MCF 10A (cell line): ENCODE results near the gene PITHD1. TPM values are rescaled to one million over a fixed set of nuclear protein-coding genes. Genes with fewer than 3 reads are reported as not detected.

Source experiments
- BruUV-seq: library from RNA; stranded (reverse); fragments of 400-500 nt; replicated peaks from 2 replicates; lab custom pipeline; 2021; lab: Mats Ljungman, UMichigan
- CTCF ChIA-PET: fragments of 300-600 bp; sonication (Branson Sonifier 250); formaldehyde crosslinking; extraction: SDS; loops from one replicate; lab custom pipeline; 2021; ENCODE audit warnings: antibody characterized with exemption, inconsistent platforms; lab: Yijun Ruan, JAX
- POLR2A ChIA-PET: fragments of 300-600, 350-650 bp; sonication (Branson Sonifier 250); formaldehyde crosslinking; extraction: SDS; loops from one replicate; lab custom pipeline; 2020; ENCODE audit warnings: antibody characterized with exemption, inconsistent platforms; lab: Yijun Ruan, JAX
- DNase-seq: peaks from one replicate; pipeline ENCODE4 v3.0.0-alpha.2; 2018; ENCODE audit not compliant: unreplicated experiment
- H3K27ac Mint-ChIP-seq: one replicate; pipeline ENCODE4 v1.8.0; 2022; ENCODE audit warnings: mild to moderate bottlenecking, low read depth, mixed read lengths; ENCODE audit not compliant: unreplicated experiment
- H3K27me3 Mint-ChIP-seq: one replicate; pipeline ENCODE4 v1.8.0; 2022; ENCODE audit warnings: mixed read lengths; ENCODE audit not compliant: insufficient read depth, unreplicated experiment
- H3K36me3 Mint-ChIP-seq: one replicate; pipeline ENCODE4 v1.8.0; 2022; ENCODE audit warnings: mild to moderate bottlenecking, moderate library complexity, mixed read lengths; ENCODE audit not compliant: insufficient read depth, unreplicated experiment
- H3K4me1 Mint-ChIP-seq: one replicate; pipeline ENCODE4 v1.8.0; 2022; ENCODE audit warnings: mixed read lengths; ENCODE audit not compliant: insufficient read depth, unreplicated experiment
- H3K4me3 Mint-ChIP-seq: one replicate; pipeline ENCODE4 v1.8.0; 2022; ENCODE audit warnings: mild to moderate bottlenecking, moderate library complexity, mixed read lengths; ENCODE audit not compliant: unreplicated experiment
- H3K9me3 Mint-ChIP-seq: one replicate; pipeline ENCODE4 v1.8.0; 2022; ENCODE audit warnings: mixed read lengths; ENCODE audit not compliant: unreplicated experiment
- intact Hi-C: fragments of 100-400 bp; cut with micrococcal nuclease; formaldehyde crosslinking; loops from 2 replicates; pipeline ENCODE4 v1.14.1; 2022
- total RNA-seq: library from RNA; stranded (reverse); gene quantifications from 2 replicates; pipeline ENCODE4 v1.2.3, GENCODE V29; 2022
- TF ChIP-seq, protein P1 (sequence below): fragments of 200-600 bp; IDR thresholded peaks from one replicate; pipeline ENCODE4 v1.8.0; 2022; ENCODE audit warnings: antibody characterized with exemption, mild to moderate bottlenecking; ENCODE audit not compliant: unreplicated experiment

PITHD1 gene
- total RNA-seq, 1 experiment from 2014 or later, result 37.8 TPM

DNA sequence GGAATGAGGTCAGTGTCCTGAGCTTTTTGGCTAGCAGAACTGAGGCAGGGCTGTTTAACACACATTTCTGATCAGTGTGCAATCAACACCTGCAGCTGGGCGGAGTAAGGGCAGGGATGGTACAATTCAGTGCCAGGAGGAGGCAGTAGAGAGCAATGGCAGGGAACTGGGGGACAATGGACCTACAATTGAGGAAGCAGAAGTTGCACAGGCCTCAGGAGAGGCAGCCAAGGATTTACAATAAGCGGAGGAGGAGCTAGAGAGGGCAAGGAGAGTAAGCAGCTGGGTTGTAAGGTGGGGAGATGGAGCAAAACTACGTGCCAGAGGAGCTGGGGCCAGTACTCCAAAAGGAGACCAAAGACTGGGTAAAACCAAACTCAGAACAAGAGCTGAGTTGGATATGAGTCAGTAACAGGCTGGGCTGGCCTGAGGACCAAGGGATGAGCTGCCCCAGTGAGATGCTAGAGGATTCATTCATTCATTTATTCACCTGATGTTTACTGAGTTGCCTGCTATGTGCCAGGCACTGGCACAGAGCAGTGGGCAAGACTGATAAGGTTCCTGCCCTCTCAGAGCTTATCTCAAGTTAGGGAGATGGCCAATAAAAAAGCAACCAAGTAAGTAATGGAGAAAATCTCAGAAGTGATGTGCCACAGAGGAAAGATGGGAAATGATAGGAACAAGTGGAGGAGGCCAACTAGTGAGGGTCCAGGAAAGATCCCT lies 32.8 kb downstream of the PITHD1 start:
- CTCF ChIA-PET, result interaction anchor here (0.6 to 3.8 kb wide), 28 partner anchors 9 to 232 kb away, joined by 3 to 44 read pairs (median 4); partner anchors contain the start of genes CNR2, FUCA1, GALE and HMGCL
- Mint-ChIP-seq H3K9me3 (no peaks in the 10 kb centered on the region), H3K27ac (peak overlapping the region; percentile 3), H3K36me3 (peaks cover 56% of the 10 kb centered on the region), H3K27me3 (no peaks in the 10 kb centered on the region), H3K4me3 (no peak overlapping the region), H3K4me1 (peaks cover 14% of the 10 kb centered on the region)
- TF ChIP-seq, protein P1, sequence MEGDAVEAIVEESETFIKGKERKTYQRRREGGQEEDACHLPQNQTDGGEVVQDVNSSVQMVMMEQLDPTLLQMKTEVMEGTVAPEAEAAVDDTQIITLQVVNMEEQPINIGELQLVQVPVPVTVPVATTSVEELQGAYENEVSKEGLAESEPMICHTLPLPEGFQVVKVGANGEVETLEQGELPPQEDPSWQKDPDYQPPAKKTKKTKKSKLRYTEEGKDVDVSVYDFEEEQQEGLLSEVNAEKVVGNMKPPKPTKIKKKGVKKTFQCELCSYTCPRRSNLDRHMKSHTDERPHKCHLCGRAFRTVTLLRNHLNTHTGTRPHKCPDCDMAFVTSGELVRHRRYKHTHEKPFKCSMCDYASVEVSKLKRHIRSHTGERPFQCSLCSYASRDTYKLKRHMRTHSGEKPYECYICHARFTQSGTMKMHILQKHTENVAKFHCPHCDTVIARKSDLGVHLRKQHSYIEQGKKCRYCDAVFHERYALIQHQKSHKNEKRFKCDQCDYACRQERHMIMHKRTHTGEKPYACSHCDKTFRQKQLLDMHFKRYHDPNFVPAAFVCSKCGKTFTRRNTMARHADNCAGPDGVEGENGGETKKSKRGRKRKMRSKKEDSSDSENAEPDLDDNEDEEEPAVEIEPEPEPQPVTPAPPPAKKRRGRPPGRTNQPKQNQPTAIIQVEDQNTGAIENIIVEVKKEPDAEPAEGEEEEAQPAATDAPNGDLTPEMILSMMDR, result peak; percentile 38
- peak; percentile 54 for DNase-seq
- POLR2A ChIA-PET, result interaction anchor here (0.6 to 2.9 kb wide), 10 partner anchors 9 to 144 kb away, joined by 3 to 13 read pairs (median 4); partner anchors contain the start of genes GALE and PITHD1
- BruUV-seq, result no TSS peak
- intact Hi-C loops, result no loop called here

DNA sequence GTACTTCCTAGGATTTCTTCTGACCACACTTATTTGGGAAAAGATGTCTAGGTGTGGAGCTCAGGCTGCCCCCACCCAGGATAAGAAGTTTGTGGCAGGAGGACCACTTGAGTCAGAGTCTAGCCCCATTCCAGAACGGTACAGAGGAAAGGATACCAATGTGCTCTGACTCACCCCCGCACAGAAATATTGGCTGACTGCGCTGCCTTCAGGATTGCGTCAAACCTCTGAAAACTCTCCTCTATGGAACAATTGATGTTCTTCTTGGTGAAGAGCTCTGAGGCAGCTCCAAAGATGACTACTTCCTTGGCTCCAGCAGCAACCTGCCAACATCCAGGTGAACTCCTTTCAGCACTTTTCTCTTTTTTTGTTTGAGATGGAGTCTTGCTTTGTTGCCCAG lies 35.8 kb downstream of the PITHD1 start:
- intact Hi-C loops, result no loop called here

DNA sequence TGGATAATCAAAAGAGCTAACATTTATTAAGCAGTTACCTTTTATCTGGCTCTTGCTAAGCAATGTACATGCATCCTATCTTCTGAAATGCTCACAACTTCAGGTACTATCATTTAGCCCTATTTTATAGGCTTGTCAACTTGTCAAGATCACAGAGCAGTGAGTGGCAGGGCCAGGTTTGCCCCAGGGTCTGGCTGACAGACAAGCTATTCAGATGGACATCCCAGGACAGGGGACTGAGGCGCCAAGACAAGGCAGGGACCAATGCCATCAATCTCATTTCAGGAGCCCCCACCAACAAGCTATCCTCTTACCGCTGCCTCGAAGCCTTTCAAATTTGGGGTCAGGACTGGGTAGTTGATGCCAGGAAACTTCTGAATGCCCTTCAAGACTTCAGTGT lies 38.1 kb downstream of the PITHD1 start:
- BruUV-seq, result no TSS peak

More for the DNA sequence above, 35.8 kb downstream of the PITHD1 start:
- peaks cover 74% of the 10 kb centered on the region for H3K36me3 Mint-ChIP-seq
- POLR2A ChIA-PET, result interaction anchor here (0.7 to 1.5 kb wide), 5 partner anchors 8 to 21 kb away, joined by 3 to 15 read pairs (median 4); partner anchors contain the start of gene HMGCL
- no TSS peak for BruUV-seq
- no peak overlapping the region for H3K27ac Mint-ChIP-seq
- no peaks in the 10 kb centered on the region for H3K9me3 Mint-ChIP-seq
- TF ChIP-seq, protein P1, result no peak
- no peak overlapping the region for H3K4me3 Mint-ChIP-seq
- CTCF ChIA-PET, result interaction anchor here (0.6 to 1.1 kb wide), 2 partner anchors 55 to 116 kb away, joined by 3 read pairs; no protein-coding TSS in a partner anchor
- H3K4me1 Mint-ChIP-seq, result peaks cover 14% of the 10 kb centered on the region
- no peaks in the 10 kb centered on the region for H3K27me3 Mint-ChIP-seq
- peak; percentile 66 for DNase-seq

More for the DNA sequence above, 38.1 kb downstream of the PITHD1 start:
- Mint-ChIP-seq H3K4me1 (peaks cover 2% of the 10 kb centered on the region), H3K4me3 (no peak overlapping the region), H3K36me3 (peaks cover 72% of the 10 kb centered on the region), H3K27me3 (no peaks in the 10 kb centered on the region), H3K27ac (no peak overlapping the region), H3K9me3 (no peaks in the 10 kb centered on the region)
- no peak for DNase-seq
- ChIA-PET POLR2A (interaction anchor here (1.1 to 1.7 kb wide), 2 partner anchors 9 to 37 kb away, joined by 5 read pairs; partner anchors contain the start of gene HMGCL), CTCF (interaction anchor here (0.9 kb wide), 1 partner anchor 23 kb away, joined by 3 read pairs; no protein-coding TSS in a partner anchor)
- TF ChIP-seq, protein P1, result no peak
- intact Hi-C loops, result no loop called here
